ENCODE data around the gene TCEAL3.
"Not testable (repeated sequence)": the region's sequence is repeated elsewhere in the genome, so short reads cannot be mapped to it uniquely, and the experiment has no call there.

Gene TCEAL3

GRCh38 chrX:103626855-103627254 is 19.1 kb downstream of the TCEAL3 start:
- no peak for DNase-seq (ENCODE audit: low read depth in 2 of 2)

- DNase-seq (ENCODE audit: low read depth in 2 of 2) = no peak
These were observed 20.9 kb downstream of the TCEAL3 start, which contains the start of gene TCEAL1 for GRCh38 chrX:103628386-103629317. Gene TCEAL1 (plus strand): TSS chrX:103628975. CDS start chrX:103629917, 942 bp downstream.

- no peak for DNase-seq (ENCODE audit: low read depth in 2 of 2)
These were observed 21.8 kb downstream of the TCEAL3 start for GRCh38 chrX:103629318-103630170.

GRCh38 chrX:103630171-103630511 is 22.4 kb downstream of the TCEAL3 start:
- DNase-seq (ENCODE audit: low read depth in 2 of 2) = no peak

DNA sequence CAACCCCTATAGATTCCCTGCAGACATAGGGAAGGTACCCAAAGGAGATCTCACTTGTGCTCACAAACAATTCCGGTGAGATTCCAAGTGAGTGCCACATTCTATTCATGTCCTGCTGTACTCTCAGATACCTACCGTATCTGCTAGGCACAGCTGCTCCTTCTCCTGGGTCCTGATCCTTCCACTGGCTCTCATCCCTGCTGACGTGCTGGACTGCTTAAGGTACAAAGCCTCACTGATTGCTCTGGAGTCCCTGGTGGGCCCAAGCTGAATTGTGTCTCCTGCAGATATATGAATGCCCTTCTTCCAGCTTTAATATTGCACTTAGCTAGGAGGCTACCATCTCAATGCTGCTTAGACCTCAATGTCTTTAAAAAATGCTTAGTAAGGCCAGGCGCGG is 23.4 kb downstream of the TCEAL3 start:
- no peak for DNase-seq (ENCODE audit: low read depth in 2 of 2)

- DNase-seq (ENCODE audit: low read depth in 2 of 2) = no peak
These were observed 27.7 kb downstream of the TCEAL3 start for GRCh38 chrX:103635436-103635835.

GRCh38 chrX:103637604-103638338 is 30.0 kb downstream of the TCEAL3 start:
- no peak for DNase-seq (ENCODE audit: low read depth in 2 of 2)

- DNase-seq (ENCODE audit: low read depth in 2 of 2) = not testable (repeated sequence)
These were observed 30.9 kb downstream of the TCEAL3 start for GRCh38 chrX:103638479-103639346.

- DNase-seq (ENCODE audit: low read depth in 2 of 2) = no peak
These were observed 32.8 kb downstream of the TCEAL3 start for GRCh38 chrX:103640401-103641155.

- no peak for DNase-seq (ENCODE audit: low read depth in 2 of 2)
These were observed 36.4 kb downstream of the TCEAL3 start for GRCh38 chrX:103644125-103644524.

DNA sequence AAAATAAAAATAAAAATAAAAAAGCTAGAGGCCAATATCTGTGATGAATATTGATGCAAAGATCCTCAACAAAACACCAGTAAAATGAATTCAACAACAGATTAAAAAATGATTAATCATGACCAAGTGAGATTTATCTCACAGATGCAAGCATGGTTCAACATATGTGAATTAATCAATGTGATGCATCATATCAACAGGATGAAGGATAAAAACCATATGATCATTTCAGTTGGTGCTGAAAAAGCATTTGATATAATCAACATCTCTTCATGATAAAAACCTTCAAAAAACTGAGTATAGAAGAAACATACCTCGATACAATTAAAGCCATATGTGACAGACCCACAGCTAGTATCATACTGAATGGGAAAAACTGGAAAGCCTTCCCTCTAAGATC is 39.9 kb downstream of the TCEAL3 start:
- no peak for DNase-seq (ENCODE audit: low read depth in 2 of 2)

DNA sequence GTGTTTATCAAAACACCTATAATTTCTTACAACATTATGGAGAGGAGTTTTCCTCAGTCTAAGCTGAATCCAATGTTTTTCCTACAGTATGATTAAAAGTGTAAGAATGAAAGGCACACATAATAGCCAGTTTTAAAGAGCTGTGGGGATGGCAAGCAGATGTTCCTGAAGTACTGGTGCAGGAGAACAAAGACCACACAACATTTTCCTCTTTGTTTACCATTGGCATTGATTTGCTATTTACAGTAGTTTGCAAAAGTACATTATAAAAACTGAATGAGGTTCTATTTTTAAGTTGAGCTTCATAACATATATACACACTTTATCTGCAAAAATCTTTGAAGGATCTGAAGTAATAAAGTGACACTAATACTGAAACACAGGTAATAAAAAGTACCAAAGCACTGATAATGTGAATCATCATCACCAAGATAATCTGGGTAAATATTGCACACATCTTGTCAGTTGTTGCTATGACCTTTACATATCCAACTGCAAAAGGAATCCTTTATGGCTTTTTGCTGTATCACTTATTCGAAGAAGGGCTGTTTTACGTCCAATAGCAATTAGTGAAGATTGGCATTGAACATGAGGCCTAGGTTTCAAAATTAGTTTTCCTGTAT is 43.5 kb downstream of the TCEAL3 start:
- no peak for DNase-seq (ENCODE audit: low read depth in 2 of 2)

DNA sequence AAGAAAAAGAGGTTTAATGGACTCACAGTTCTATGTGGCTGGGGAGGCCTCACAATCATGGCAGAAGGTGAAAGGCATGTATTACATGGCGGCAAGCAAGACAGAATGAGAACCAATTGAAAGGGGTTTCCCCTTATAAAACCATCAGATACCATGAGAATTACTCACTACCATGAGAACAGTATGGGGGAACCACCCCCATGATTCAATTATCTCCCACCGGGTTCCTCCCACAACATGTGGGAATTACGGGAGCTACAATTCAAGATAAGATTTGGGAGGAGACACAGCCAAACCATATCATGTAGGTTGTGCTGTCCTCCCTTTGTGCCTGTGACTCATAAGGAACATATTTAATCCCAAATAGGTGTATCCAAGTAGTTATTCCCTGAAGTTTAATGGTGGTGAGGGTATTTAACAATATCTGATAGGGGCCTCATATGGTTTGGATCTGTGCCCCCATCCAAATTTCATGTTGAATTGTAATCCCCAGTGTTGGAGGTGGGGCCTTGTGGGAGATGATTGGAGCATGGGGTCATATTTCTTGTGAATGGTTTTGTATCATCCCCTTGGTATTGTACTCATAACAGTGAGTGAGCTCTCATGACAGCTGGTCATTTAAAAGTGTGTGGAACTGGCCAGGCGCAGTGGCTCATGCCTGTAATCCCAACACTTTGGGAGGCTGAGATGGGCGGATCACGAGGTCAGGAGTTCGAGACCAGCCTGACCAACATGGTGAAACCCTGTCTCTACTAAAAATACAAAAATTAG is 47.7 kb downstream of the TCEAL3 start:
- DNase-seq (ENCODE audit: low read depth in 2 of 2) = not testable (repeated sequence)

GRCh38 chrX:103656617-103657016 is 48.9 kb downstream of the TCEAL3 start:
- DNase-seq (ENCODE audit: low read depth in 2 of 2) = no peak

GRCh38 chrX:103657066-103657465 is 49.3 kb downstream of the TCEAL3 start:
- DNase-seq (ENCODE audit: low read depth in 2 of 2) = not testable (repeated sequence)

DNA sequence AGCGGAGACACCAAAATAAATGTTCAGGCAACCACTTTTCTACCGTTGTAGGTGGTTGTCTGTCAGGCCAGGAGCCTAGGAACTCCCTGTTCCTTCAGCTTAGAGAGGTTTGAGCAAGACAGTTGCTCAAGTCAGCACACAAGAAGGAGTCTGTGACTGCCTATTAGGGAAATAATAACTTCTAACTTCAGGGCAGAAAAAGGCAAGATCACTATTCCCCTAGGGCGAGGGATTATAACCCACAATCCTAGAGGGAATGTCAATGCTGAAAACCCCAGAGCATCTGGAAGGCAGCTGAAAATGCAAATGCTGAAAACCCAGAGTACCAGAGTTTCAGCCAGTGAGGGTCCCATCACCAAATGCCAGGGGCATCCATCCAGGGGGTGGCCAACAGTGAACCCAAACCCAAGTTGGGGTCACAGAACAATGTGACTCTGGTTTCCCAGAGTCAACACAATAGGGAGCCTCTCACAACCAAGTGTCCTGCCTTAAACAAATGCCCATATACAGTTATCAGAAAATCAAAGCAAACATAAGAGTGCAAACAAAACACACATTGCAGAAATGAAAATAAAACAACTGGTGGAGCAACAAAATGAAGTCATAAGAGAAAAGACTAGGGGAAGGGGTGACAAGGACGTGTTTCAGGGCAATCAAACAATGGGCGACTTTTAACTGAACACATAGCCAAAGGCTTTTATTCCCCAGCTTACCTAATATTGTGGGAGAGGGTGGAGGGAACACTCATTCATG is 51.1 kb downstream of the TCEAL3 start:
- no peak for DNase-seq (ENCODE audit: low read depth in 2 of 2)

DNA sequence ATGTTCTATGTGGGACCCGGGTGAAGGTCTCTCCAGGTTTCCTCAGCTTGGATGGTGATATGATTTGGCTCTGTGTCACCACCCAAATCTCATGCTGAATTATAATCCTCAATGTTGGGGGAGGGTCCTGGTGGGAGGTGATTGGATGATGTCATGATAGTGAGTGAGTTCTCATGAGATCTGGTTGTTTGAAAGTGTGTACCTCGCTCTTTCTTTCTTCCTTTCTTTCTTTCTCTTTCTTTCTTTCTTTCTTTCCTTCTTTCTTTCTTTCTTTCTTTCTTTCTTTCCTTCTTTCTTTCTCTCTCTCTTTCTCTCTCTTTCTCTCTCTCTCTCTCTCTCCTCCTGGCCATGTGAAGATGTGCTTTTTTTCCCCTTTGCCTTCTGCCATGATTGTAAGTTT is 51.7 kb downstream of the TCEAL3 start:
- DNase-seq (ENCODE audit: low read depth in 2 of 2) = not testable (repeated sequence)

Data from stimulated activated CD4-positive, alpha-beta T cell treated with anti-CD3 and anti-CD28 coated beads, Interleukin-15, amount 100 ng/mL, for 48 hours (primary cell).